ENCODE data around the gene ZNF148.

DNA sequence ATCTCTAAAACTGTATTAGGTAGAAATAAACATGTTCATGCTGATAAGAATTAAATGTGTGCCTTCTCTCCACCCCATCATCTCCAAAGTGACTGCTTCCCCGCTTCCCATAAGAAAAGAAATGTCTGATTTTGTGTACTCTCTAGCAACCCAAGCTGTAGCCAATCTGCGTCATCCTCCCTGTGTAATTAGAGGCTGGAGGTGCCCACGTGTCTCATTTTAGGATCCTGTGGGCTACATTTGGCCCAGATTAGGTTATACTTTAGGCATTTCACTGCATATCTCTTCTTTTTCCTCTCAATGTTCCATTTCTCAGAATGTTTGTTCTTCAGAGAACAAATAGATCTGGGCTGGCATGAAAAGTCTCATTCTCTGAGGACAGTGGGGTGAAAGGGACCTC lies 19.3 kb upstream of the ZNF148 start:
- TF ChIP-seq, protein P1, sequence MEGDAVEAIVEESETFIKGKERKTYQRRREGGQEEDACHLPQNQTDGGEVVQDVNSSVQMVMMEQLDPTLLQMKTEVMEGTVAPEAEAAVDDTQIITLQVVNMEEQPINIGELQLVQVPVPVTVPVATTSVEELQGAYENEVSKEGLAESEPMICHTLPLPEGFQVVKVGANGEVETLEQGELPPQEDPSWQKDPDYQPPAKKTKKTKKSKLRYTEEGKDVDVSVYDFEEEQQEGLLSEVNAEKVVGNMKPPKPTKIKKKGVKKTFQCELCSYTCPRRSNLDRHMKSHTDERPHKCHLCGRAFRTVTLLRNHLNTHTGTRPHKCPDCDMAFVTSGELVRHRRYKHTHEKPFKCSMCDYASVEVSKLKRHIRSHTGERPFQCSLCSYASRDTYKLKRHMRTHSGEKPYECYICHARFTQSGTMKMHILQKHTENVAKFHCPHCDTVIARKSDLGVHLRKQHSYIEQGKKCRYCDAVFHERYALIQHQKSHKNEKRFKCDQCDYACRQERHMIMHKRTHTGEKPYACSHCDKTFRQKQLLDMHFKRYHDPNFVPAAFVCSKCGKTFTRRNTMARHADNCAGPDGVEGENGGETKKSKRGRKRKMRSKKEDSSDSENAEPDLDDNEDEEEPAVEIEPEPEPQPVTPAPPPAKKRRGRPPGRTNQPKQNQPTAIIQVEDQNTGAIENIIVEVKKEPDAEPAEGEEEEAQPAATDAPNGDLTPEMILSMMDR (IDR thresholded peaks at IDR 0.05; ENCODE audit: insufficient read depth, low read length), result no peak
- TF ChIP-seq, protein P2, sequence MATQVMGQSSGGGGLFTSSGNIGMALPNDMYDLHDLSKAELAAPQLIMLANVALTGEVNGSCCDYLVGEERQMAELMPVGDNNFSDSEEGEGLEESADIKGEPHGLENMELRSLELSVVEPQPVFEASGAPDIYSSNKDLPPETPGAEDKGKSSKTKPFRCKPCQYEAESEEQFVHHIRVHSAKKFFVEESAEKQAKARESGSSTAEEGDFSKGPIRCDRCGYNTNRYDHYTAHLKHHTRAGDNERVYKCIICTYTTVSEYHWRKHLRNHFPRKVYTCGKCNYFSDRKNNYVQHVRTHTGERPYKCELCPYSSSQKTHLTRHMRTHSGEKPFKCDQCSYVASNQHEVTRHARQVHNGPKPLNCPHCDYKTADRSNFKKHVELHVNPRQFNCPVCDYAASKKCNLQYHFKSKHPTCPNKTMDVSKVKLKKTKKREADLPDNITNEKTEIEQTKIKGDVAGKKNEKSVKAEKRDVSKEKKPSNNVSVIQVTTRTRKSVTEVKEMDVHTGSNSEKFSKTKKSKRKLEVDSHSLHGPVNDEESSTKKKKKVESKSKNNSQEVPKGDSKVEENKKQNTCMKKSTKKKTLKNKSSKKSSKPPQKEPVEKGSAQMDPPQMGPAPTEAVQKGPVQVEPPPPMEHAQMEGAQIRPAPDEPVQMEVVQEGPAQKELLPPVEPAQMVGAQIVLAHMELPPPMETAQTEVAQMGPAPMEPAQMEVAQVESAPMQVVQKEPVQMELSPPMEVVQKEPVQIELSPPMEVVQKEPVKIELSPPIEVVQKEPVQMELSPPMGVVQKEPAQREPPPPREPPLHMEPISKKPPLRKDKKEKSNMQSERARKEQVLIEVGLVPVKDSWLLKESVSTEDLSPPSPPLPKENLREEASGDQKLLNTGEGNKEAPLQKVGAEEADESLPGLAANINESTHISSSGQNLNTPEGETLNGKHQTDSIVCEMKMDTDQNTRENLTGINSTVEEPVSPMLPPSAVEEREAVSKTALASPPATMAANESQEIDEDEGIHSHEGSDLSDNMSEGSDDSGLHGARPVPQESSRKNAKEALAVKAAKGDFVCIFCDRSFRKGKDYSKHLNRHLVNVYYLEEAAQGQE (IDR thresholded peaks at IDR 0.05; ENCODE audit: insufficient replicate concordance, low read depth), result no peak
- TF ChIP-seq POLR2AphosphoS5 (IDR thresholded peaks at IDR 0.05; ENCODE audit: low read depth), result no peak
- TF ChIP-seq GABPA (IDR thresholded peaks at IDR 0.05; ENCODE audit: low read depth), result no peak
